Endodermal cell (in vitro differentiated cells): ENCODE data around the gene PARVA. TPM values are rescaled to one million over a fixed set of nuclear protein-coding genes. Genes with fewer than 3 reads are reported as not detected.

ENCODE experiments used
- DNase-seq: peaks from one replicate; pipeline ENCODE4 v3.0.0-alpha.2; 2017
- H3K27ac ChIP-seq: 2 replicates; pipeline ENCODE4 v1.5.1; 2013; ENCODE audit warnings: mild to moderate bottlenecking, low read depth, low read length, moderate library complexity
- H3K27me3 ChIP-seq: 2 replicates; pipeline ENCODE4 v1.6.1; 2013; ENCODE audit warnings: mild to moderate bottlenecking, low read length, moderate library complexity; ENCODE audit not compliant: insufficient read depth, control insufficient read depth, poor library complexity, severe bottlenecking
- H3K36me3 ChIP-seq: 2 replicates; pipeline ENCODE4 v1.7.0; 2013; ENCODE audit warnings: mild to moderate bottlenecking, low read length, moderate library complexity; ENCODE audit not compliant: control insufficient read depth, insufficient read depth
- H3K4me1 ChIP-seq: one replicate; pipeline ENCODE4 v1.7.0; 2013; ENCODE audit warnings: low read length; ENCODE audit not compliant: control insufficient read depth, insufficient read depth
- H3K4me3 ChIP-seq: 2 replicates; pipeline ENCODE4 v1.5.1; 2013; ENCODE audit warnings: mild to moderate bottlenecking, low read length, moderate library complexity
- H3K9ac ChIP-seq: 2 replicates; pipeline ENCODE4 v1.6.1; 2013; ENCODE audit warnings: mild to moderate bottlenecking, low read length, moderate library complexity; ENCODE audit not compliant: poor library complexity, severe bottlenecking; ENCODE audit errors: extremely low read depth
- H3K9me3 ChIP-seq: 2 replicates; pipeline ENCODE4 v1.6.1; 2013; ENCODE audit warnings: mild to moderate bottlenecking, low read length, moderate library complexity; ENCODE audit not compliant: control insufficient read depth
- H3K27ac Mint-ChIP-seq: 2 replicates; pipeline ENCODE4 v1.8.0; 2020; ENCODE audit warnings: mixed read lengths
- H3K27me3 Mint-ChIP-seq: 2 replicates; pipeline ENCODE4 v1.8.0; 2021; ENCODE audit warnings: mild to moderate bottlenecking, mixed read lengths; ENCODE audit not compliant: insufficient read depth
- H3K36me3 Mint-ChIP-seq: 2 replicates; pipeline ENCODE4 v1.8.0; 2020; ENCODE audit warnings: low read depth, mixed read lengths
- H3K4me1 Mint-ChIP-seq: 2 replicates; pipeline ENCODE4 v1.8.0; 2020; ENCODE audit warnings: mixed read lengths
- H3K4me3 Mint-ChIP-seq: 2 replicates; pipeline ENCODE4 v1.8.0; 2020; ENCODE audit warnings: mild to moderate bottlenecking, moderate library complexity, mixed read lengths
- H3K9me3 Mint-ChIP-seq: 2 replicates; pipeline ENCODE4 v1.8.0; 2020; ENCODE audit warnings: mild to moderate bottlenecking, mixed read lengths
- CTCF ChIP-seq: fragments of 200-600 bp; sonication (generic); conservative IDR thresholded peaks from 2 replicates; pipeline ENCODE4 v1.5.0; 2021; ENCODE audit warnings: antibody characterized with exemption, mild to moderate bottlenecking
- WGBS, 2 experiments: methylation state at CpG; one replicate each; pipeline versions ENCODE4 v1.1.5 to v1.1.7; 2013; ENCODE audit warnings: missing lambda C conversion rate in 2 of 2, mixed read lengths in 1 of 2; ENCODE audit not compliant: insufficient coverage in 1 of 2, insufficient read length in 1 of 2; 5-methylcytosine and 5-hydroxymethylcytosine counted together
- total RNA-seq, 2 donors: library from RNA; stranded (reverse); fragmentation: NEBNext Ultra II Directional in 1 of 2; extraction: Animal tissue kit (Norgen Biotek cat#: 25700) in 1 of 2; gene quantifications; 2 replicates in 1 of 2; 3 replicates in 1 of 2; pipeline ENCODE4 v1.2.1, GENCODE V29; 2021

PARVA gene
- total RNA-seq, 2 donors from 2014 or later: 27.3 to 37.3 TPM

GRCh38 chr11:12523180-12523924 is 146.0 kb downstream of the PARVA start:
- Histone ChIP-seq H3K36me3 (peaks cover 7% of the 10 kb centered on the region), H3K27me3 (no peaks in the 10 kb centered on the region), H3K9me3 (no peaks in the 10 kb centered on the region), H3K9ac (no peak overlapping the region), H3K4me3 (peak overlapping the region; percentile 22), H3K4me1 (peaks cover 7% of the 10 kb centered on the region), H3K27ac (no peak overlapping the region)
- H3K4me3 Mint-ChIP-seq: no peak overlapping the region
- H3K27ac Mint-ChIP-seq: peak overlapping the region; percentile 44
- peak; percentile 64 for DNase-seq
- no peaks in the 10 kb centered on the region for H3K9me3 Mint-ChIP-seq
- TF ChIP-seq CTCF: peak; percentile 52
- 87 to 96% methylated on average over 4 to 9 of the region's 9 CpGs for WGBS, 2 experiments
- H3K36me3 Mint-ChIP-seq: peaks cover 27% of the 10 kb centered on the region
- H3K27me3 Mint-ChIP-seq: no peaks in the 10 kb centered on the region
- peaks cover 7% of the 10 kb centered on the region for H3K4me1 Mint-ChIP-seq

GRCh38 chr11:12524865-12525264 is 147.5 kb downstream of the PARVA start:
- no peak for DNase-seq
- no peak overlapping the region for H3K9ac ChIP-seq
- Mint-ChIP-seq H3K4me1 (peaks cover 7% of the 10 kb centered on the region), H3K9me3 (no peaks in the 10 kb centered on the region), H3K27me3 (no peaks in the 10 kb centered on the region), H3K4me3 (no peak overlapping the region), H3K27ac (peak overlapping the region; percentile 5), H3K36me3 (peaks cover 21% of the 10 kb centered on the region)
- no peak overlapping the region for H3K27ac ChIP-seq
- TF ChIP-seq CTCF: no peak
- peaks cover 7% of the 10 kb centered on the region for H3K4me1 ChIP-seq
- peaks cover 13% of the 10 kb centered on the region for H3K36me3 ChIP-seq
- 64 to 74% methylated on average over 3 to 5 of the region's 5 CpGs for whole genome bisulfite sequencing, 2 experiments
- H3K9me3 ChIP-seq: no peaks in the 10 kb centered on the region
- H3K27me3 ChIP-seq: no peaks in the 10 kb centered on the region
- no peak overlapping the region for H3K4me3 ChIP-seq

- no peak for DNase-seq
- H3K4me1 Mint-ChIP-seq: peaks cover 7% of the 10 kb centered on the region
- no peak overlapping the region for H3K27ac Mint-ChIP-seq
- TF ChIP-seq CTCF: no peak
- Histone ChIP-seq H3K4me1 (peaks cover 7% of the 10 kb centered on the region), H3K4me3 (no peak overlapping the region), H3K9ac (no peak overlapping the region), H3K27ac (no peak overlapping the region), H3K27me3 (no peaks in the 10 kb centered on the region), H3K36me3 (peaks cover 13% of the 10 kb centered on the region), H3K9me3 (no peaks in the 10 kb centered on the region)
- WGBS, 2 experiments: 87% methylated on average over 1 of the region's 1 CpG; no CpG with 5 or more reads in 1 of the 2 experiments
- H3K9me3 Mint-ChIP-seq: no peaks in the 10 kb centered on the region
- no peaks in the 10 kb centered on the region for H3K27me3 Mint-ChIP-seq
- no peak overlapping the region for H3K4me3 Mint-ChIP-seq
- H3K36me3 Mint-ChIP-seq: peaks cover 15% of the 10 kb centered on the region
These were observed 148.2 kb downstream of the PARVA start for GRCh38 chr11:12525466-12526055.
